ENCODE results near the gene MTHFS. TPM values are rescaled to one million over a fixed set of nuclear protein-coding genes. Genes with fewer than 3 reads are reported as not detected.

MTHFS gene
- total and polyA plus RNA-seq, 10 donors = 11.7 to 54.2 (median 30.0) TPM

GRCh38 chr15:79919749-79920511 lies 23.1 kb upstream of the MTHFS start:
- DNase-seq = no peak
- Histone ChIP-seq H3K36me3 (peaks cover 0 to 48% (median 37%) of the 10 kb centered on the region in 6 donors), H3K4me3 (no peak overlapping the region), H3K9me3 (peaks cover 31 to 77% (median 74%) of the 10 kb centered on the region in 8 donors), H3K4me1 (peaks cover 3 to 27% (median 15%) of the 10 kb centered on the region in 6 donors), H3K27ac (no peak overlapping the region), H3K27me3 (replicated peaks in 1 of 7) (no peaks in the 10 kb centered on the region)
- intact Hi-C loops (cut with DNase I; ENCODE audit: low total_unique reads) = no loop called here
- TF ChIP-seq, protein P1, sequence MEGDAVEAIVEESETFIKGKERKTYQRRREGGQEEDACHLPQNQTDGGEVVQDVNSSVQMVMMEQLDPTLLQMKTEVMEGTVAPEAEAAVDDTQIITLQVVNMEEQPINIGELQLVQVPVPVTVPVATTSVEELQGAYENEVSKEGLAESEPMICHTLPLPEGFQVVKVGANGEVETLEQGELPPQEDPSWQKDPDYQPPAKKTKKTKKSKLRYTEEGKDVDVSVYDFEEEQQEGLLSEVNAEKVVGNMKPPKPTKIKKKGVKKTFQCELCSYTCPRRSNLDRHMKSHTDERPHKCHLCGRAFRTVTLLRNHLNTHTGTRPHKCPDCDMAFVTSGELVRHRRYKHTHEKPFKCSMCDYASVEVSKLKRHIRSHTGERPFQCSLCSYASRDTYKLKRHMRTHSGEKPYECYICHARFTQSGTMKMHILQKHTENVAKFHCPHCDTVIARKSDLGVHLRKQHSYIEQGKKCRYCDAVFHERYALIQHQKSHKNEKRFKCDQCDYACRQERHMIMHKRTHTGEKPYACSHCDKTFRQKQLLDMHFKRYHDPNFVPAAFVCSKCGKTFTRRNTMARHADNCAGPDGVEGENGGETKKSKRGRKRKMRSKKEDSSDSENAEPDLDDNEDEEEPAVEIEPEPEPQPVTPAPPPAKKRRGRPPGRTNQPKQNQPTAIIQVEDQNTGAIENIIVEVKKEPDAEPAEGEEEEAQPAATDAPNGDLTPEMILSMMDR (IDR thresholded peaks at IDR 0.05 in 8 of 11, conservative IDR thresholded peaks at IDR 0.05 in 3 of 11) = no peak
- TF ChIP-seq POLR2A (IDR thresholded peaks at IDR 0.05) (no peak), POLR2AphosphoS5 (IDR thresholded peaks at IDR 0.05) (no peak)
- 88 to 98% (median 97%) methylated on average over 12 of the region's 12 CpGs for WGBS, 5 donors

GRCh38 chr15:79919090-79919748 lies 22.4 kb upstream of the MTHFS start:
- peak overlapping the region in 1 of 8 donors; percentile 7 for H3K4me3 ChIP-seq
- DNase-seq = peak; percentile 77
- peaks cover under 1 to 21% (median 11%) of the 10 kb centered on the region in 6 donors for H3K4me1 ChIP-seq
- no peaks in the 10 kb centered on the region for H3K27me3 ChIP-seq (replicated peaks in 1 of 7)
- intact Hi-C loops (cut with DNase I; ENCODE audit: low total_unique reads) = no loop called here
- peaks cover 0 to 48% (median 37%) of the 10 kb centered on the region in 6 donors for H3K36me3 ChIP-seq
- peaks cover 39 to 84% (median 81%) of the 10 kb centered on the region in 8 donors for H3K9me3 ChIP-seq
- H3K27ac ChIP-seq = no peak overlapping the region
- WGBS, 5 donors = 94 to 97% (median 95%) methylated on average over 27 of the region's 27 CpGs
- TF ChIP-seq, protein P1 (IDR thresholded peaks at IDR 0.05 in 8 of 11, conservative IDR thresholded peaks at IDR 0.05 in 3 of 11) = no peak
- TF ChIP-seq POLR2AphosphoS5 (IDR thresholded peaks at IDR 0.05) (peak; percentile 13 to 73 (median 45)), POLR2A (IDR thresholded peaks at IDR 0.05) (no peak)

DNA sequence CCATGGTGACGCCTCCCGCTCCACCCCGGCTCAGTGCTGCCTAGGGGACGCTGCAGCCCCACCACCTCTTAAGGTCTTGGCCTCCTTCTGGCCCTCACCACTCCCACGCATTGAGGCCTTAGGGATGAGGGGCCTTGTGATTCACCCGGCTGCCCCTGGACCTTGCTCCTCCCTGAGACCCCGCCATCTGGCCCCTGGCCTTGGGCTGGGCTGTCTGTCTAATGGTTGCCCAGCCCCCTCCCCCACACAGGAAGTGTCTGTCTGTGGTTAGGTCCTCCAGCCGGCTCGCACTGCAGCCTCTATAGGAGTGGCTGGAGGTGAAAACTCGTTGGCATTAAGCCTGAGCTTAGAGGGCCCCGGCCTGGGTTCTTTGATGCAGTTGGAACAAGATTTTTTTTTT lies 21.5 kb upstream of the MTHFS start:
- peak in 2 of 3 donors; percentile 4 to 66 for TF ChIP-seq POLR2AphosphoS5 (IDR thresholded peaks at IDR 0.05)
- TF ChIP-seq, protein P1 (IDR thresholded peaks at IDR 0.05 in 8 of 11, conservative IDR thresholded peaks at IDR 0.05 in 3 of 11) = no peak
- intact Hi-C loops (cut with DNase I; ENCODE audit: low total_unique reads) = no loop called here
- no peak overlapping the region for H3K4me3 ChIP-seq
- peaks cover 0 to 17% (median 9%) of the 10 kb centered on the region in 6 donors for H3K4me1 ChIP-seq
- 86 to 94% (median 89%) methylated on average over 11 of the region's 11 CpGs for WGBS, 5 donors
- no peaks in the 10 kb centered on the region for H3K27me3 ChIP-seq (replicated peaks in 1 of 7)
- H3K9me3 ChIP-seq = peaks cover 39 to 93% (median 91%) of the 10 kb centered on the region in 8 donors
- H3K36me3 ChIP-seq = peaks cover 0 to 52% (median 37%) of the 10 kb centered on the region in 6 donors
- peak; percentile 66 for DNase-seq
- H3K27ac ChIP-seq = no peak overlapping the region

All from spleen (tissue), 11 donors.